Cortex of kidney (tissue), 1 donor: ENCODE measurements around the gene CA4.
"Not testable (repeated sequence)": the region's sequence is repeated elsewhere in the genome, so short reads cannot be mapped to it uniquely, and the experiment has no call there.

ENCODE experiments used
- DNase-seq: peaks from one replicate; lab custom pipeline; 2025; lab: John Stamatoyannopoulos, UW

CA4 gene

GRCh38 chr17:60149691-60150582 lies at the start of gene CA4:
Gene CA4 (plus strand): TSS chr17:60149973. CDS start chr17:60150035, 62 bp downstream.
- DNase-seq, result no peak

DNA sequence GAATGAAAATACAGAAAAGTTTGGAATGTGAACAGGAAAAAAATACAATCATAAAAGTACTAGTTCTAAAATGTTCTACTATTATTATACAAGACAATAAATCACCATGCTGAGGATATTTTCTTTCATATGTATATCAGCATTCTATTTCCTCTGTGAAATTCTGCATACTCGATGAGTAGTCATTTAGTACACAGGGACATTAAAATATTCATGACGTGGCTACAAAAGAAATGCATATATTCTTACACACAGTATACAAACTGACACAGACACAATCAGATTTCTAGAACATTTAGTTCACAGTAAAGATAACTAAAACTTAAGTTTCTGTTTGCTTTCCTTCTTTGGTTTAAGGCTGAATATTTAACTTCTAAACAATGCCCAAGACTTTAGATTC lies 49.2 kb upstream of the CA4 start:
- not testable (repeated sequence) for DNase-seq

DNA sequence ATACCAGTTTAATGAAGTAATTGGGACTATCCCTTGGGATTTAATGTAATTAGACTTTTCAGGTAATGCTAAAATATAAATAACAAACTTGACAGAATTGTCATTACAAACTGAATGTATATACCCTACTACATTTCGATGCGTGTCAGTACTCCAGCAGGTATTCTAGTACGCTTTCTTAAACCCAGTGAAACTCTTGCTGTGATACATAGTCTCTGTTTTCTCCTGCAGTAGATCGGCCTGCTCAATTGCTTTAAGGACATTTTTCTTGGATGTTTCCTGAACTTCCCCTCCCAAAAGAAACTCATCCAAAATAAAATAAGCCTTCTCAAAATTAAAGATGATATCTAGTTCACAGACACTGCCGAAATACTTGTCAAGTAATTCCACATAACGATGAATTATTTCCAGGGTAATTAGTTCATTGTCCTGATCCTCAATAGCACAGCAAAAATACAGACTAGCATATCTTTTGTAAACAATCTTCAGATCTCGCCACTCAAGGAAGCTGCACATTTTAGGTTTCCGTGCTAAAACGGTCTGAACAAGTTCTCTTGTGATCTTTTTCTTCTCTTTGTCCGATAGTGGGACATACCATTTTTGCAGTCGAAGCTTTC lies 47.6 kb upstream of the CA4 start:
- not testable (repeated sequence) for DNase-seq

DNA sequence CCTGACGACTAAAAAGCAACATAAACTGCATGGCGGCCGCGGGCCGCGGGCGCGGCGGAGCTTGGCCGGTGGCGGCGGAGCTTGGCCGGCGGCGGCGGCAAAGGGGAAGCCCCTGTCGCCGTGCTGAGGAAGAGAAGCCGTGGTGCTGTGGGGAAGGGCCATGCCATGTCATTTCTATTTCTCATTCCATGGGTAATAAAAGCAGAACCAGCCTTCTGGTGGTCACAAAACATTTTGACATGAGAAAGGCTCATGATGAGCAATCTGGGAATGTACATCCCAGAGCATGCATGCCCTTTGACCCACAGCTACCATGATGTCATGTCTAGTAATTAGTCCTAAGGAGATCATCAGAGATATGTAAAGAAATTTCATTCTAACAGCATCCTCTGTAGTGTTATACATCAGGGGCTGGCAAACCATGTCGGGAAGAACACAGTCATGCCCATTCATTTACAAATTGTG lies 47.1 kb upstream of the CA4 start:
- no peak for DNase-seq

GRCh38 chr17:60103957-60104356 lies 45.8 kb upstream of the CA4 start:
- DNase-seq, result no peak

GRCh38 chr17:60106340-60107059 lies 43.3 kb upstream of the CA4 start:
- DNase-seq, result no peak

- no peak for DNase-seq
These were observed 42.1 kb upstream of the CA4 start for GRCh38 chr17:60107526-60108257.

GRCh38 chr17:60108309-60108708 lies 41.5 kb upstream of the CA4 start:
- not testable (repeated sequence) for DNase-seq

DNA sequence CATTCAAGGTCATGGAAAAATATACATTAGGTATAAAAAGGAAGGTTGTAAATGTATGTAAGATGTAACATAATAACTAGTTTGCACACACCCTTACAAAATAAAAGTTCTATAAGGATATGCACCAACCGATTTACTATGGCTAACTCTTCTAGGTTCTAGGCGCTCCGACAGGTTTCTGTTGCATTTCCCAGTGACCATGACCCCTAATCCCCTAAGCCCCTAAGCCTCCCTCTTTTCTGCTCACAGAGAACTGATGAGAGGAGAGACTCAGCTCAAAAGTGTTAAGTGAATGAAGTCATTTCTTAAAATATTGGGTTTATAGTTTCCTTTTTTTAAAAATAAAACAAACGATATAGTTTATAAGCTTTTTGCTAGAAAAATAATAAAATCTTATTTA lies 41.1 kb upstream of the CA4 start:
- no peak for DNase-seq

DNA sequence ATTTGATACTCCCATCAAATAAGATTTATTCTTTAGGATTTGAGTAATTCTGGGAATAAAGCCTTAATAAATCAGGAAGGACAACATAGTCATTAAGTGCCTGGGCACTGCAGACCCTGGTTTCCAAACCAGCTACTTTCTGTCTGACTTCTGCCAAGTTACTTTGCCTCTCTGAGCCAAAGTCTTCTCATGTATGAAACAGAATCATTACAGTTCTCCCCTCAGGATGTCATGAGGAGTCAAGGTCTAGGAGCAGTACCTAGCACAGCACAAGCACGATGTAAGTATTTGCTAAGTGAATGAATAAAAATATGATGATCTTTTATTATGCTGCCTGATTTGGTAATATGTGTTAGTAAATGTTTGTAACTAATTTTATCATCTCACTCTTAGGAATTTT lies 40.6 kb upstream of the CA4 start:
- no peak for DNase-seq

DNA sequence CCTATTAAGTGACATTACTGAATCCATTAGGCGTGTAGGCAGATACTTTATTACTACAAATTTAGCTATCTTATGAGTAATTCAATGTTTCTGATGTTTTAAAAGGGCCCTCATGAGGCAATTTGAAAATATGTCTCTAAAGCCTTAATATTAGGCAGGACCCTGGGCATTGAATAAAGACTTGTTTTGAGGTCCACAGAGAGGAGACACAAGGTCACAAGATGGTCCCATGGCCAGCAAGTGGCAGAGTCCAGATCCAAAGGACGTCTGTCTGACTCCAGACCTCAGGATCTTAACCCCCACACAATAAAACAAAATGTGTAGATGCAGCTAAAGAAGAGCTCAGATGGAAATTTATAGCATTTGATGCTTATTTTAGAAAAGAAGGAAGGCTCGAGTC lies 39.2 kb upstream of the CA4 start:
- DNase-seq, result no peak

- DNase-seq, result not testable (repeated sequence)
These were observed 38.1 kb upstream of the CA4 start for GRCh38 chr17:60111661-60112060.

DNA sequence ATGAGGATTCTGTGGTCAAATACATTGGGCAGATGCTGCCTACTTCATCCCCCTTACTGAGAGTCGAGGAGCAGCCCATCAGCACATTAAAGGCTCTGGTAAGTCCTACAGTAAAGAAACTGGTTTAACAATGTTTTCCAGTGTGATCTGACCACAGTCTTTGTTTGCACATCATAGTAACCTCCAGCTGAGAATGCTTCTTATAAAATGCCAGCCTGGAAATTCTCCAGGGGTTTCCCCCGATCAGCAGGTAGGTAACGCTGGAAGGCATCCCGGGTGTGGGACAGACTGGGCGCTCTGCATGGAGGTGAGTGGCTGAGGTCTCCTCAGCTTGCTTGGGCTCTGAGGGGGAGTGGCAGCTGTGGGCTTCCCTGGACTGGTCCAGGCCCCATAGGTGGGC lies 34.4 kb upstream of the CA4 start:
- not testable (repeated sequence) for DNase-seq

GRCh38 chr17:60116196-60116595 lies 33.6 kb upstream of the CA4 start:
- not testable (repeated sequence) for DNase-seq

DNA sequence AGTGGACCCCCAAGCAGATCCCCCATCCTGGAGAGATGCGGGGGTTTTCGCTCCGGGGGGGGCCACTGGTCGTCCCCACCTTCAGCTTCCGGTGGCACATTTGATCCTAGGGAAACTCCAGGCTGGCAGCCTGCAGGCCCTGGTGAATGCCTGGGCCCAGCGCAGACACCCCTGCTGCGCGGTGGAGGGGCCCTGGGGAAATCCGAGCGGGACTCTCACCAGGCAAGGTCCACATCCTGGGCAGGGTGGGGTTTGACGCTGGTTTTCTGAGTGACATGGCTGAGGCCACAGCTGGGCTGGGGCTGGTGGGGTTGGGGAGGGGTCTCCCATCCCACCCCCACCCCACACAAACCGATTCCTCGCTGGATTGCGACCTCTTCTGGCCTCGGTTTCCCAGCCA lies 30.6 kb upstream of the CA4 start:
- DNase-seq, result not testable (repeated sequence)

DNA sequence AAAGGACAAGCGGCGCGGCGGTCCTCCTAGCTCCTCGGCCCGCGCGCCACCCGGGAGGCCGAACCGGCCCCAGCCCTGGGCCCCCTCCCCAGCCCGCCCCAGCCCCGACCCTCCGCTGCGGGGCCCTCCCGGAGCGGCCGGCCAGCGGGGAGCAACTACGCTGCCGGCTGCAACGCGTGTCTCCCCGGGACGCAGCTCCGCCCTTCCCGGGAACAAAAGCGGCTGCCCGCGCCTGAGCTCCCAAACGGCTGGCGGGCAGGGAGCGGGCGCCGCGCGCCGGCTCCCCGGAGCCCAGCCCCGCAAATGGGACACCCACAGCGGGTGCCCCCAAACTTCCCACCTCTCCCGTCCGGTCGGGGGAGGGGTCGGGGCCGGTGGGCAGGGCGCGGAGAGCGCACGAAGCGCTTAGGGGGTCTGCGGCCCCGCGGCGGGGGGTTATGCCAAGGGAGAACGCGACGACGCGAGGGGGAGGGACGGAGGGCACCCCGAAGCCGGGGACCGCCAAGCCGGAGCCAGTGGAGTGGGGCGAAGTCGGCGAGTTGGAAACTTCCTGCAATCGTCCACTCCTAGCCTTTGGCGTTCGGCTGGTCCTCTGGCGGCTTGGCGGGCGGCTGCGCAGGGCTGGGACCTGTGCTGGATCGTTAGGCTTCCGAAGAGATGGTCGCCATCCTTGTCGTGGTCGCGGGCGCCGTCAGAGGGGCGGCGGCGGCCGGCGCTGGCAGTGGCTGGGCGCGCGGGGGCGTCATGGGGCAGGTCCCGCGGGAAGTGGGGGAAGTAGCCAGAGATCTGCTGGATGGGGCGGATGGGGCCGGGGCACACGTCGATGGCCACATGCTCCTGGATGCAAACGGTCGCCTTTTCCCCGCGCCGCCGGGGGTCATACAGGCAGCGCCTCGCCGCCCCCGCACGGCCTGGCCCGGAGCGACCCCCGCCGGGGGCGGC lies 29.7 kb upstream of the CA4 start:
- DNase-seq, result not testable (repeated sequence)

- DNase-seq, result no peak
These were observed 22.4 kb upstream of the CA4 start for GRCh38 chr17:60127068-60128064.

GRCh38 chr17:60128171-60128859 lies 21.5 kb upstream of the CA4 start:
- DNase-seq, result no peak

GRCh38 chr17:60129164-60129563 lies 20.6 kb upstream of the CA4 start:
- DNase-seq, result no peak
